Measurements from ENCODE around the gene ANKRD53. TPM values are rescaled to one million over a fixed set of nuclear protein-coding genes. Genes with fewer than 3 reads are reported as not detected.

The ANKRD53 gene
- total RNA-seq, 2 experiments from 2014 or later = 0.14 TPM; not detected in 1

DNA sequence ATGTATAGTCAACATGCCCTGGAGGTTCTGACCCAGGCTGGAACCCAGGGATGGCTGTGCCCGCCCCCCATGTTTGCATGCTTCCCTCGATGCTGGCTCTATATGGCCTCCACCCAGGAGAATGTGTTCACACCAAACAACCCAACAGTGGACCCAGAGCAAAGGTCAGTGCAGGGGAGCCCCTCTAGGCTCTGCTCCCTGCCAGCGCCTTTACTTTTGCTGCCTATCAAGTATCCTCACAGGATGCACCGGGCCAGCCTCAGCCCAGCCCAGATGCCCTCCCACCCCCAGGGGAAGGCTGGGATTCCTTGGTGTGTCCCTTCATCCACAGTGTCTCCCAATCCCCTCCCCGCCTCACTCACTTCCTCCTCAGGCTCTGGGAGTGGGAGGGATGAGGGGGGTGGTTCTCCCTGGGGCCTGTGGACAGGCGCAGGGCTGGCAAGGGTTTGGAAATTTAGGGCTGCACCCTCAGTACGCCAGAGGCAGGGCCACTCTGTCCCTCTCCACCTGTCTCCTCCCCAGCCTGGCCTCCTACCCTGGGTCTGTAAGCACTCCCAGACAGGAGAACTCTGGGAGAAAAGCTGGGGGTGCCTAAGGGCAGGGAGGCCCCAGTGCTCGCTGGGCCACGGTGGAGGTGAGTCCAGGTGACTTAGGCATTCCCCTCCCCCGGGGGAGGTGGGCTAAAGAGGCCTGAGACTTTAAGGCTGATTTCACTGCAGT is 40.4 kb upstream of the ANKRD53 start:
- H3K9me3 Mint-ChIP-seq (ENCODE audit: low read depth) = no peaks in the 10 kb centered on the region
- H3K27me3 Mint-ChIP-seq = peaks cover 11% of the 10 kb centered on the region
- H3K4me3 Mint-ChIP-seq = no peak overlapping the region
- ATAC-seq (no peak), DNase-seq (no peak)
- no peak overlapping the region for H3K27ac Mint-ChIP-seq
- intact Hi-C loops (cut with DNase I, micrococcal nuclease) = no loop called here
- CTCF ChIA-PET = interaction anchor here (4.9 kb wide), 1 partner anchor 9 kb away, joined by 26 read pairs; no protein-coding TSS in a partner anchor
- no peaks in the 10 kb centered on the region for H3K36me3 Mint-ChIP-seq (ENCODE audit: low read depth)
- no peaks in the 10 kb centered on the region for H3K4me1 Mint-ChIP-seq
- POLR2A ChIA-PET = no interaction called here

DNA sequence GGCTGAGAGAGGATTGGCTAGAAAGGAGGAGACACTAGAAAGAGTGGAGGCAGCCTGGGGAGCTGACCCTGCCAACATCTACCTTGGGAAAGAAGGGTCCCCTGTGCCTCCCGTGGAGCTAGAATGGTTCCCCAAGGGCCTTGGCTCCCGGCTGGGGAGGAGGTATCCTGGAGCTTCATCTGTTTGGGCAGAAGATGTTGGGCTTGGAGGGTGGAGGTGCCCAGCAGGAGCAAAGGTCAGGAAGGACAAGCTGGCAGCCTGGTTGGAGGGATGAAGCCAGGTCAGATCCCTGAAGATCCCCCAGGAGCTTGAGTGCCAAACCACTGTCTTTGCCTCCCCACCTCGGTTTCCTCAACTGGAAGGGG is 39.9 kb upstream of the ANKRD53 start:
- Mint-ChIP-seq H3K27ac (no peak overlapping the region), H3K4me3 (no peak overlapping the region), H3K27me3 (peaks cover 9% of the 10 kb centered on the region), H3K36me3 (ENCODE audit: low read depth) (no peaks in the 10 kb centered on the region), H3K9me3 (ENCODE audit: low read depth) (no peaks in the 10 kb centered on the region), H3K4me1 (no peaks in the 10 kb centered on the region)
- CTCF ChIA-PET = interaction anchor here (1.5 kb wide), 1 partner anchor 10 kb away, joined by 12 read pairs; no protein-coding TSS in a partner anchor
- ATAC-seq (no peak), DNase-seq (no peak)
- POLR2A ChIA-PET = no interaction called here
- intact Hi-C loops (cut with DNase I, micrococcal nuclease) = no loop called here

DNA sequence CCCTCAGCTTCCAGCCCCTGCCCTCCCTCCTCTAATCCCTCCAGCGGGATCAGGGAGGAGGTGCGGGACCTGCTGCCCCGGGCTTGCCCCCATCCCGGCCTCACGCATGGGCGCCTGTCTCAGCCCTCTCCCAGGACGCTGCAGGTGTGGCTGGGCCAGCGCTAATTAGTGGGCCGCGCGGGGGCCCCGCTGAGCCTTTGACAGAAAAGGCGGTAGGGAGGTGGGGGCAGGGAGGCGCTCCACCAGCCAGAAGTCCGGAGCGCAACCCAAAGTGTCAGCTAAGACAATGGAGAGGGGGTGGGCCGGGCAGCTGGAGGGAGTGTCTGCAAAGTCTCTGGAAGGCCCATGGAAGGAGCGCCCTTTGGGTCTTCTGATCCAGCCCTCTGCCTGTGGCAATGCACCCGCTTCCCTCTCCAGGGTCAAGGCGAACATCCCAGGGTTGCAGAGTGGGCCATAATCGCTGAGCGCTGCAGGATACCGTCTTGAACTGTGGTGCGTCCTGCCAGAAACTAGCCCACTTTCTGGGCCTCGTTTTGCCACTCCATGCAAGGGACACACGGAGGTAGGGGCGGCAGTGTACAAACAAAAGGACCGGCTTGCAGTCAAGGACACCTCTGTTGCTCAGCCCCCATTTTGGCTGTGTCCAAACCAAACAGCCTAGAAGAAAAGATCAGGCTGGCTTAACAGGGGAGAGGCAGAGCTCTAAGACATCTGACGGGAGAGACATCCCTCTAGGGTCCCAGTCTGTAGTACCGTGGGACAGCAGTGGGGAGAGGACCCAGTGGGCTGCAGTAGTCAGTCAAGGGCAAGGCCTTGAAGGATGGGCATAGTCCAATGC is 39.2 kb upstream of the ANKRD53 start:
- H3K4me3 Mint-ChIP-seq = no peak overlapping the region
- H3K27ac Mint-ChIP-seq = no peak overlapping the region
- no peaks in the 10 kb centered on the region for H3K4me1 Mint-ChIP-seq
- DNase-seq = no peak
- H3K27me3 Mint-ChIP-seq = peaks cover 11% of the 10 kb centered on the region
- ATAC-seq = no peak
- intact Hi-C loops (cut with DNase I, micrococcal nuclease) = no loop called here
- POLR2A ChIA-PET = no interaction called here
- no peaks in the 10 kb centered on the region for H3K9me3 Mint-ChIP-seq (ENCODE audit: low read depth)
- H3K36me3 Mint-ChIP-seq (ENCODE audit: low read depth) = no peaks in the 10 kb centered on the region
- CTCF ChIA-PET = interaction anchor here (0.9 to 1.5 kb wide), 2 partner anchors 9 to 19 kb away, joined by 3 to 12 read pairs; no protein-coding TSS in a partner anchor

DNA sequence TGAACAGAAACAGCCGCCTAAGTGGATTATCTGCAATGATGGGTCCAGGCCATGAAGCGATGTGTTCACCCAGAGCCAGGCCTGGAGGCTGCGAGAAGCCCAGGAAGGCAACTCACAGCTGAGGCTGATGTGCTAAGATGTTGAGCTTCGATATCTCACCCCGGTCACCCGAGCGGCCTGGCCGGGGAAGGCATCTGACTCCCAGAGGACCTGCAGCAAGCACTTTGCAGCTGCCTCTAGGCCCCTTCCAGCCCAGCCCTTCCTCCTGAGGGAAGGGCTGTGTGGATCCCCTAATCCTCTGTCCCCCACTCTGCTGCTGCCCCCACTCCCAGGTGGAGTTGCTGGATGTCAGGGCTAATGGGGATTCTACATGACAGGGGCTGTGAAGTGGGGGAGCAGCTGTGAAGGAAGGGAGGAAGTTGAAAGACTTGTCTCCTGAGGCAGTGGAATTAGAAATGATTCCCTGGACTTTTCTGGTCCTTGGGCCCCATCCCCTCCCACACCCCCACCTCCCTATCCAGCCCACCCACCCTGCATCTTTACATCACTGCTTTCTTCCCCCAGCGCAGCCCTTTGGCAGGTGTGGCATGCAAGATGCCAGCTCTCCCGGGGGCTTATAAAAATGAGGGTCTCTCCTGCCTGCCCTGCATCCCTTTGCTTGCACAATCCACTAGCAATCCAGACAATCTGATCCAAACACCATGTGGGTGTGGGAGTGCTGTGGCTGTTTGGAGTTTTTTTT is 38.4 kb upstream of the ANKRD53 start:
- H3K4me3 Mint-ChIP-seq = no peak overlapping the region
- CTCF ChIA-PET = interaction anchor here (0.7 to 1.5 kb wide), 4 partner anchors 8 to 124 kb away, joined by 3 to 12 read pairs (median 4); no protein-coding TSS in a partner anchor
- DNase-seq (no peak), ATAC-seq (no peak)
- no peaks in the 10 kb centered on the region for H3K36me3 Mint-ChIP-seq (ENCODE audit: low read depth)
- peaks cover 11% of the 10 kb centered on the region for H3K27me3 Mint-ChIP-seq
- no peaks in the 10 kb centered on the region for H3K4me1 Mint-ChIP-seq
- H3K9me3 Mint-ChIP-seq (ENCODE audit: low read depth) = no peaks in the 10 kb centered on the region
- intact Hi-C loops (cut with DNase I, micrococcal nuclease) = loop anchor here in 1 of 2 experiments (10.0 kb wide), 1 partner anchor 285 kb away; no protein-coding TSS in a partner anchor
- POLR2A ChIA-PET = no interaction called here
- no peak overlapping the region for H3K27ac Mint-ChIP-seq

DNA sequence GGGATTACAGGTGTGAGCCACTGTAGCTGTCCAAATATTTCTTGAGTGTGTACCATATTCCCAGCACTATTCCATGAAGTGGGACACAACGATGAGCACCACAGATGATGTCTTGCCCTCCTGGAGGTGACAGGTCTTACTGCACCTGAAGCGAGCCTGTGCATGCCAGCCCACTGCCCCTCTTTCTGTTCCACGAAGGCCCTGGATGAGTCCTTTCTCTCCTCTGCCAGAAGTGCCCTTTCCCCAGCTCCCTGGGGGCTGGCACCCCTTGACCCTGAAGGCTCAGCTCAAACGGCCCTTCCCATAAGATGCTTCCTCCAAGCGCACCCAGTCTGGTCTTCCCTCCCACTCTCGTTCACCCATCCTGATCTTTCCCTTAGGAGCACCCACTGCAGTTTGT is 37.2 kb upstream of the ANKRD53 start:
- POLR2A ChIA-PET = no interaction called here
- intact Hi-C loops (cut with DNase I, micrococcal nuclease) = loop anchor here in 1 of 2 experiments (10.0 kb wide), 1 partner anchor 286 kb away; no protein-coding TSS in a partner anchor
- H3K36me3 Mint-ChIP-seq (ENCODE audit: low read depth) = no peaks in the 10 kb centered on the region

DNA sequence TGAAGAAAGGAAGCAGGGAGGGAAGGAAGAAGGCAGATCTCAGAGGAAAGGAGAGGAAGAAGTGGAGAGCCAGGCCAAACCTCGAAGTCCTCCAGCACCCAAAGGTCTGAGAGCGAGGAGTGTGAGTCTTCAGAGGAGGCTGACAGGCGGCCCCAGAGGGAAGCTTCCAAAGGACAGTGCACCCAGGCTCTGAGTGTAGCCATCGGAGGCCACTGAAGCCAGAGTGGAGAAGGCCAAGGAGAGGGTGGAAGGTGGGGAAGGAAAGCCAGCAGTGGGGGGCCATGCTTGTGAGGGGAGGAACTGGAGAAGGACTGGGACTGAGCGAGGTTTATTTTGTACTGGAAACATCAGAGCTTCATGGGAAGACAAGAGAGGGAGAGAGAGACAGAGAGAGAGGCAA is 36.7 kb upstream of the ANKRD53 start:
- no peaks in the 10 kb centered on the region for H3K4me1 Mint-ChIP-seq
- intact Hi-C loops (cut with DNase I, micrococcal nuclease) = loop anchor here in 1 of 2 experiments (10.0 kb wide), 1 partner anchor 287 kb away; no protein-coding TSS in a partner anchor
- ATAC-seq (no peak), DNase-seq (no peak)
- ChIA-PET POLR2A (no interaction called here), CTCF (interaction anchor here (1.3 to 1.4 kb wide), 2 partner anchors 13 to 70 kb away, joined by 4 to 6 read pairs; no protein-coding TSS in a partner anchor)
- no peak overlapping the region for H3K4me3 Mint-ChIP-seq
- peaks cover 6% of the 10 kb centered on the region for H3K27me3 Mint-ChIP-seq
- no peak overlapping the region for H3K27ac Mint-ChIP-seq
- H3K9me3 Mint-ChIP-seq (ENCODE audit: low read depth) = no peaks in the 10 kb centered on the region
- no peaks in the 10 kb centered on the region for H3K36me3 Mint-ChIP-seq (ENCODE audit: low read depth)

More for the DNA sequence above, 37.2 kb upstream of the ANKRD53 start:
- H3K9me3 Mint-ChIP-seq (ENCODE audit: low read depth) = no peaks in the 10 kb centered on the region
- H3K27me3 Mint-ChIP-seq = peaks cover 8% of the 10 kb centered on the region
- no peaks in the 10 kb centered on the region for H3K4me1 Mint-ChIP-seq
- ATAC-seq (no peak), DNase-seq (no peak)
- no peak overlapping the region for H3K27ac Mint-ChIP-seq
- CTCF ChIA-PET = interaction anchor here (1.4 kb wide), 1 partner anchor 69 kb away, joined by 6 read pairs; no protein-coding TSS in a partner anchor
- H3K4me3 Mint-ChIP-seq = no peak overlapping the region

DNA sequence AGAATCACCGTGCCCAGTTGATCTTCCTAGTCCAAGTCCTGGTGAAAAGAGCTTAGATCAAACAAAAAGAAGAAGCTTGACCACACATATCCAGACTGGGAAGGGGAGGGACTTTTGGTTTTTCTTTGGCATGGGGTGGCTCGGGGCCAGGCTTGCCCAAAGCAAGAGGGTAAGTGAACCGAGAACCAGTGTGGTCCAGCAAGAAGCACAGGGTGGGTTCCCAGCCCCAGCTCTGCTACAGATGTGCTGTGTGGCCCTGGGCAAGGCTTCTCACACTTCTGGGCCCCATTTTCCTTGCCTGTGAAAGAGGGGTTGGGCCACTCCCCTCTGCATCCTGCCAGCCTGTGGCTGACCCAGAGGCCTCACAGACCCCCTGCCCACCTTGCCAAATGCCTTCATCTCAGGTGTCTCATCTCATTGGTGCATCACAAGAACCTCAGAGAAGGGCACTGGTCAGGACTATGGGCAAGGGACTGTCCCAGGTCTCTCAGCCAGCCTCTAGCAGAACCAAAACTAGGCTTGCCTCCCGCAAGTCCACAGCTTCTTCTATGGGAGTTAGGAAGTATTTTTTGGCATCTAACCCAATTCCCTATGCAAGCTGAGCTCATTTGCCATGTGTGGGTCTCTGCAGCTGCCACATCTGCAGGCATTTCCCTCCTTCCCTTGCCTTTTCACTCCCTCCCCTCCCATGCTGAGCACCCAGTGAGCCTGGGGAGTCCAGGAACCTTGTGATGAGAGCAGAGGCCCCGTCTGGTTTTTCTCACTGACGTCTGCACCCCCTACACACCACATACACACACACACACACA is 35.8 kb upstream of the ANKRD53 start:
- no peaks in the 10 kb centered on the region for H3K9me3 Mint-ChIP-seq (ENCODE audit: low read depth)
- CTCF ChIA-PET = interaction anchor here (0.6 to 1.4 kb wide), 4 partner anchors 9 to 71 kb away, joined by 3 to 6 read pairs (median 4); no protein-coding TSS in a partner anchor
- H3K4me3 Mint-ChIP-seq = no peak overlapping the region
- DNase-seq = no peak
- intact Hi-C loops (cut with DNase I, micrococcal nuclease) = loop anchor here in 1 of 2 experiments (10.0 kb wide), 1 partner anchor 288 kb away; no protein-coding TSS in a partner anchor
- no peak overlapping the region for H3K27ac Mint-ChIP-seq
- H3K4me1 Mint-ChIP-seq = peaks cover 7% of the 10 kb centered on the region
- no peak for ATAC-seq
- H3K27me3 Mint-ChIP-seq = peaks cover 9% of the 10 kb centered on the region
- POLR2A ChIA-PET = no interaction called here
- H3K36me3 Mint-ChIP-seq (ENCODE audit: low read depth) = no peaks in the 10 kb centered on the region

DNA sequence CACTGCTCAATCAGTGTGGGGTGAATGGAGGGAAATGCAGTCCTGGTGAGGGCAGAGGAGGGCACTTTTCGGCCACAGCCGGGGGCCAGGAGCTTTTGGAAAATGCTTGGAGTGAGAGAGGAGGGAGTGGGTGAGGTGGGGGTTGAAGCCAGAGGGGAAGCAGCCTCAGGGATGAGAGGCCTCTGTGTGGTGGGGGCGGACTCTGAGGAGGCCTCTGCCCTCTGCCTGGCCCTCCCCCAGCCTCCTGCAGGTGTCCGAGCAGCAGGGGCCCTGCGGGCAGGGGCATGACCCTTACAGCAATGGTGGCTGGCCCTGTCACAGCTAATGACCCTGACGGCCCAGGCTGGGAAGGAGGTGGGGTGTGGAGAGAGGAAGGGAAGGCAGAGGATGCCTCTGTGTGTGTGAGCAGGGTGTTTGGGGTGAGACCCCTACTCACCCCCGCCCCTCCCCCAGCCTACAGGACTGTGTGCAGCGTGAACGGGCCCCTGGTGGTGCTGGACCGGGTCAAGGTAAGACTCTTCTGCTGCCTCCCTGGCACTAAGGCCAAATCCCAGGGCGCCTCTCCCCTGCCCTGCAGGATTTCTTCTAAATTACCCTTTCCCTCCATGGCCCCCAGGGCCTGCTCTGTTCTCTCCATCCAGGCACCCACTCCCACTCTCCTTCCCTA is 35.1 kb upstream of the ANKRD53 start:
- CTCF ChIA-PET = interaction anchor here (1.0 to 1.2 kb wide), 2 partner anchors 10 to 23 kb away, joined by 3 read pairs; no protein-coding TSS in a partner anchor
- intact Hi-C loops (cut with DNase I, micrococcal nuclease) = loop anchor here in 1 of 2 experiments (10.0 kb wide), 1 partner anchor 289 kb away; no protein-coding TSS in a partner anchor
- Mint-ChIP-seq H3K4me3 (no peak overlapping the region), H3K27ac (no peak overlapping the region), H3K27me3 (peaks cover 15% of the 10 kb centered on the region), H3K4me1 (peaks cover 15% of the 10 kb centered on the region), H3K9me3 (ENCODE audit: low read depth) (no peaks in the 10 kb centered on the region), H3K36me3 (ENCODE audit: low read depth) (no peaks in the 10 kb centered on the region)
- ATAC-seq = no peak
- DNase-seq = no peak
- POLR2A ChIA-PET = no interaction called here

DNA sequence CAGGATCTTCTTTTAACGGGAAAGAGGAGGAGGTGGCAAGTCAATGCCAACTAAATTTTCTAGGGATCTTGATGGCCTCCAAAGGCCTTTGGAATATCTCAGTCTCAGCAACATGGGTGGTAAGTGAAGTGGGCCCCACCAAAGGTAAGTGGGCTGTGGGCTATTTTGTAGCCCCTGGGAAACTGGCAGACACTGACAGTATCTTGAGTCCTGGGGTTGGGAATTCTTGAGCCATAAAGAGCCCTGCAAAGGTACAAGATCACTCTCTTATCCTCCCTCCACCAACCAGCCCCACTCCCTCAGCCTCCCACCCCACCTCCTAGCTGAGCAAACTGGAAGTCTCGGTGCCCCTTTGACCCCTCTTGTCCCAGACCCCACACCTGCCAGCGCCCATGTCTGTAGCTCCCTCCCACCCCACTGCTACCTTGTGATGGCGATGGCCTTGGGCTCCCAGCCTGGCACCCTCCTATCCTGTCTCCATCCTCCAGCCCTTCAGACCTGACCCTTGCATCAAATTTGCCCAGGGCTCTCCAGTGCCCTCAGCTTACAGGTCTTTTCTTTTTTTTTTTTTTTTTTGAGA is 34.2 kb upstream of the ANKRD53 start:
- no peaks in the 10 kb centered on the region for H3K36me3 Mint-ChIP-seq (ENCODE audit: low read depth)
- peaks cover 13% of the 10 kb centered on the region for H3K27me3 Mint-ChIP-seq
- H3K27ac Mint-ChIP-seq = no peak overlapping the region
- ATAC-seq (no peak), DNase-seq (no peak)
- intact Hi-C loops (cut with DNase I, micrococcal nuclease) = loop anchor here in 1 of 2 experiments (10.0 kb wide), 1 partner anchor 289 kb away; no protein-coding TSS in a partner anchor
- peaks cover 17% of the 10 kb centered on the region for H3K4me1 Mint-ChIP-seq
- H3K4me3 Mint-ChIP-seq = no peak overlapping the region
- ChIA-PET CTCF (interaction anchor here (0.8 to 1.2 kb wide), 2 partner anchors 24 to 73 kb away, joined by 3 to 4 read pairs; no protein-coding TSS in a partner anchor), POLR2A (no interaction called here)
- H3K9me3 Mint-ChIP-seq (ENCODE audit: low read depth) = no peaks in the 10 kb centered on the region

All from activated CD4-positive, alpha-beta T cell treated with anti-CD3 and anti-CD28 coated beads for 36 hours (primary cell).